ENCODE results near the gene AP1G2.

AP1G2 gene

DNA sequence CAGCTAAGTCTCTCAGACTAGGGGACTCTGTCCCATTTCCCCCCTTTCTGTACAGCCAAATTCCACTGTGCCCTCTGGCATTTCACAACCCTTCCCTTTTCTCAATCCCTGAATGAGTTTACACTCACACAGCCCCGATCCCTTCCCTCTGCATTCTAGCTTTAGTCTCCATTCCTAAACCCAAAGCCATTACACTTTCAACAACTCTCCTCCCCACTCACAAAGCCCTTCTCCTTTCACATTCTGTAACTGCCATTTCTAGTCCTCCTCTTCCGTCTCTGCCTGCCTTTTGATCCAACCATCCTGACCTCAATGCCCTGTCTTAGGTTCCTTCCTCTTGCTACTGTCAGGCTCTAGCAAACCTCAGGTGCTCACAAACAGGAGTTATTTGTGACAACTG is 19.7 kb downstream of the AP1G2 start:
- H3K27me3 ChIP-seq (ENCODE audit: insufficient read depth, low read depth, severe bottlenecking), result no peaks in the 10 kb centered on the region
- H3K9me3 ChIP-seq (ENCODE audit: severe bottlenecking), result no peaks in the 10 kb centered on the region
- DNase-seq, result no peak
- TF ChIP-seq, protein P1, sequence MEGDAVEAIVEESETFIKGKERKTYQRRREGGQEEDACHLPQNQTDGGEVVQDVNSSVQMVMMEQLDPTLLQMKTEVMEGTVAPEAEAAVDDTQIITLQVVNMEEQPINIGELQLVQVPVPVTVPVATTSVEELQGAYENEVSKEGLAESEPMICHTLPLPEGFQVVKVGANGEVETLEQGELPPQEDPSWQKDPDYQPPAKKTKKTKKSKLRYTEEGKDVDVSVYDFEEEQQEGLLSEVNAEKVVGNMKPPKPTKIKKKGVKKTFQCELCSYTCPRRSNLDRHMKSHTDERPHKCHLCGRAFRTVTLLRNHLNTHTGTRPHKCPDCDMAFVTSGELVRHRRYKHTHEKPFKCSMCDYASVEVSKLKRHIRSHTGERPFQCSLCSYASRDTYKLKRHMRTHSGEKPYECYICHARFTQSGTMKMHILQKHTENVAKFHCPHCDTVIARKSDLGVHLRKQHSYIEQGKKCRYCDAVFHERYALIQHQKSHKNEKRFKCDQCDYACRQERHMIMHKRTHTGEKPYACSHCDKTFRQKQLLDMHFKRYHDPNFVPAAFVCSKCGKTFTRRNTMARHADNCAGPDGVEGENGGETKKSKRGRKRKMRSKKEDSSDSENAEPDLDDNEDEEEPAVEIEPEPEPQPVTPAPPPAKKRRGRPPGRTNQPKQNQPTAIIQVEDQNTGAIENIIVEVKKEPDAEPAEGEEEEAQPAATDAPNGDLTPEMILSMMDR (IDR thresholded peaks at IDR 0.05; ENCODE audit: low read depth, low read length), result no peak
- no peak overlapping the region for H3K27ac ChIP-seq
- no peaks in the 10 kb centered on the region; the same call in 1 of the 2 replicates for H3K36me3 ChIP-seq
- H3K4me3 ChIP-seq (ENCODE audit: low read depth, low read length), result no peak overlapping the region

DNA sequence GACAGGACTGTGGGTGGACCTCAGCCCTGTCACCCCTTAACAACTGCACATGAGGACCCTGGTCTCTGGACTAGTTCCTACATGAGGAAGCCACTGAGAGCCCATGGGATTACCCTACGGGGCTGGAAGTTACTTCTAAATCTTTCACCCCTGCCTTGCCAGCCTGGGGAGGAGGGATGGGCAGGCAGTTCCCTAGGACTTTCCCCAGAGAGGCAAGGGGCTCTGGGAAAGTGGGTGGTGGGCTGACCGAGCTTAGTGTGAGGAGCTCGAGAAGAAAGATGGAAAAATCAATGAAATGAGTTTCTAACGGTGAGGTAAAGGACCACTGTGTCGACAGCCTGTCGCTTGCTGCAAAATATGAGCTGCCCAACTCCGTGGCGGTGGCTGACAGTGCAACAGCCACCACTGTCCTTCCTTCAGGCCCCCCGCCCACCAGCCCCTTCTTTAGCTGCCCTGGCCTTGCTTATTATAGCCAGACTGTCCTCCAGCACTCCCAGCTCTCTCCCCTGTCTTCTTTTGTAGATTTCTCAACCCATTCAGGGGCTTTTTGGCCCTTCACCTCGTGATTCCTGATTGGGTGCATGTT is 21.0 kb downstream of the AP1G2 start:
- no peaks in the 10 kb centered on the region for H3K9me3 ChIP-seq (ENCODE audit: severe bottlenecking)
- no peak overlapping the region for H3K4me3 ChIP-seq (ENCODE audit: low read depth, low read length)
- H3K27ac ChIP-seq, result no peak overlapping the region
- no peaks in the 10 kb centered on the region; the same call in 1 of the 2 replicates for H3K36me3 ChIP-seq
- DNase-seq, result no peak
- TF ChIP-seq, protein P1 (IDR thresholded peaks at IDR 0.05; ENCODE audit: low read depth, low read length), result no peak
- H3K27me3 ChIP-seq (ENCODE audit: insufficient read depth, low read depth, severe bottlenecking), result no peaks in the 10 kb centered on the region

DNA sequence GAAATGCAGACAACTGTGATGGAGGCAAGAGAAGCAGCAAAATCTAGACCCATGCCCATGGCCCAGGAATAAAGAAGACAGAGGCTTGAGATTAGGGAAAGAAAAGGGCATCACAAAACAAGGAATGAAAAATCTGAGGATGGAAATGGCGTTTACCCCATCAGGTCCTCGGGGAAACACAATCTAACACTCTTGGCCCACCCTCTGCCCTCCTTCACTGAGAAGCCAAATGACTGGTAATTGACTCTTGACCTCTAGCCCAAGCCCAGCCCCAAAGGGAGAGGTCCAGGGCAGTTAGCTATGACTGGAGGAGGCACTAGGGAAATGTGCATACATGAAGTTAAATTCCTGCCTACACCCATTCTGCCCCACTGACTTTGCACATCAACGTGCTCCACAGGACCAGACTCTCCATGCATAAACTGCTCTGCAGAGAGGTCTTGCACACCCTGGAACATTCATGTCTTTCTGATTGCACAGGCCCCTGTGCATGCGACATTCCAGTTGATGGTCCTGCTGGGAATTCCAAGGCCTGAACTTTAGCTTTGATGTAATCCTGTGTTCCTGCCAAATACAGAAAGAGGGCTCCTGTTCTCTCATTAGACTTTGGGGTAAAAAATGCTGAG is 21.7 kb downstream of the AP1G2 start:
- TF ChIP-seq, protein P1 (IDR thresholded peaks at IDR 0.05; ENCODE audit: low read depth, low read length), result no peak
- H3K36me3 ChIP-seq, result no peaks in the 10 kb centered on the region; the same call in 1 of the 2 replicates
- H3K27me3 ChIP-seq (ENCODE audit: insufficient read depth, low read depth, severe bottlenecking), result no peaks in the 10 kb centered on the region
- H3K4me3 ChIP-seq (ENCODE audit: low read depth, low read length), result no peak overlapping the region
- no peak overlapping the region for H3K27ac ChIP-seq
- no peak for DNase-seq
- no peaks in the 10 kb centered on the region for H3K9me3 ChIP-seq (ENCODE audit: severe bottlenecking)

DNA sequence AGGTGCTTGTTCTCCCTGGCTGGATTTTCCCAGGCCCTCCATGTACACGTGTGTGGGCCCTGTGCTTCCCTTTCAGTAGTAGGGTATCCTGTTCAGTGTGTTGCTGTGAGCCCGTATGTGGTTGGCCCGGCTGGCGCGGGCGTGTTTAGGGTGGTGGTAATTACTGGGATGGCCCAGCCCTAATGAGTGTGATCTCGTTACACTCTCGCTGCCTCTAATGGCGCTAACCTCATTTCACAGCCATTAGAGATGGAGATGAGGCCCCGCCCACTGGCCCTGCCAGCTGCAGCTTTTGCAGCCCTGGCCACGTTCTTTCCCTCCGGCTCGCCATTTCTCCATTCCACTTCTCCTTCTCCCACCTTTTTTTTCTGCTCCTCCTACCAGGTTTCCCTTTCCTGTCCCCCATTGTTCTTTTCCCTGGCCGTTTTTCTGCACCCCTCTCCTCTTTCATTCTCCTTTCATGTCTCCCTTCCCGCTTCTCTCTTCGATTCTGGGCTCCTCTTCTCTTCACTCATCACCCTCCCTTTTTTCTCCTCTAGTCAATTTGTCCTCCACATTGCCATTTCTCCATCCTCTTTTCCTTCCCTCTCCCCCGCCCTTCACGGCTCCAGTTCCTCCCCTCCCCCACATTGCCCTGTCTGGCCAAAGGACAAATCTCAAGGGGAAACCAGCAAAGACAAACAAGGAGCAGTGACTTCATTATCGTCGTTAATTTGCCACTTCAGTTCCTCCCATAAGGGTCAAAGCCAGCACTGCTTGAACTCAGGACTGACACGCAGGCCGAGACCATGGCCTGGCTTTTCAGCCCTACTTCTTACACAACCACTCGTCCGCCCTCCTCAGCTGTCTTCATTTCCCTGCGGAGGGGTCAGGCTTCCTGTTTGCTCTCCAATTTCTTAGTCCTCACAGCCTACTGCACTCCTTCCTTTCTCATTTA is 22.8 kb downstream of the AP1G2 start:
- DNase-seq, result no peak

DNA sequence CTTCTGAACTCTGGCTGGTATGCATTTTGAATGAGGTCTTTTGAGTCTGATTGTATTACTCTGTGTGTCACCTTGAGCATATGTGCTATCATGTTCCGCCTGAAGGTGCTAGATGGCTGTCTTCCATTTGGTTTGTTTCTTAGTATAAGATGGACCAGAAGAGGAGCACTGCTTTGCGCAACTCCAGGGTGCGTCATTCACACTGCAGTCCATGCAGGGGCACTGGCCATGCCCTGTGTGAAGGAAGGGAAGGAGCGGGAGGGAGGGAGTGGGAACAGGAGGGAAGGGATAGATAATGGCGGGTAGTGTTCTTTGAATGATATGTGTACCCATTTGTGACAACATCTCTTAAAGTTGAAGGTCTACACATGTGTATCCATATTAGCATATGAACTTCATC is 24.2 kb downstream of the AP1G2 start:
- no peak for DNase-seq
- Histone ChIP-seq H3K36me3 (no peaks in the 10 kb centered on the region; the same call in 1 of the 2 replicates), H3K27ac (no peak overlapping the region), H3K4me3 (ENCODE audit: low read depth, low read length) (no peak overlapping the region), H3K9me3 (ENCODE audit: severe bottlenecking) (no peaks in the 10 kb centered on the region), H3K27me3 (ENCODE audit: insufficient read depth, low read depth, severe bottlenecking) (no peaks in the 10 kb centered on the region)
- TF ChIP-seq, protein P1 (IDR thresholded peaks at IDR 0.05; ENCODE audit: low read depth, low read length), result no peak

More for the DNA sequence above, 22.8 kb downstream of the AP1G2 start:
- Histone ChIP-seq H3K9me3 (ENCODE audit: severe bottlenecking) (no peaks in the 10 kb centered on the region), H3K27me3 (ENCODE audit: insufficient read depth, low read depth, severe bottlenecking) (no peaks in the 10 kb centered on the region), H3K36me3 (no peaks in the 10 kb centered on the region; the same call in 1 of the 2 replicates), H3K27ac (no peak overlapping the region), H3K4me3 (ENCODE audit: low read depth, low read length) (no peak overlapping the region)
- TF ChIP-seq, protein P1 (IDR thresholded peaks at IDR 0.05; ENCODE audit: low read depth, low read length), result no peak

Measured in WERI-Rb-1 (cell line).